GM20000 (cell line): ENCODE results near the gene UGT2B7.

Experiments
- DNase-seq: peaks from one replicate; pipeline ENCODE4 v3.0.0; 2012; ENCODE audit warnings: low spot score
- TF ChIP-seq, protein P1 (sequence below): IDR thresholded peaks from 2 replicates; pipeline ENCODE4 v1.5.1; 2012; ENCODE audit warnings: mild to moderate bottlenecking, control low read depth; ENCODE audit errors: extremely low read depth, missing control alignments

The UGT2B7 gene

GRCh38 chr4:69134471-69134870 lies 38.2 kb downstream of the UGT2B7 start:
- TF ChIP-seq, protein P1, sequence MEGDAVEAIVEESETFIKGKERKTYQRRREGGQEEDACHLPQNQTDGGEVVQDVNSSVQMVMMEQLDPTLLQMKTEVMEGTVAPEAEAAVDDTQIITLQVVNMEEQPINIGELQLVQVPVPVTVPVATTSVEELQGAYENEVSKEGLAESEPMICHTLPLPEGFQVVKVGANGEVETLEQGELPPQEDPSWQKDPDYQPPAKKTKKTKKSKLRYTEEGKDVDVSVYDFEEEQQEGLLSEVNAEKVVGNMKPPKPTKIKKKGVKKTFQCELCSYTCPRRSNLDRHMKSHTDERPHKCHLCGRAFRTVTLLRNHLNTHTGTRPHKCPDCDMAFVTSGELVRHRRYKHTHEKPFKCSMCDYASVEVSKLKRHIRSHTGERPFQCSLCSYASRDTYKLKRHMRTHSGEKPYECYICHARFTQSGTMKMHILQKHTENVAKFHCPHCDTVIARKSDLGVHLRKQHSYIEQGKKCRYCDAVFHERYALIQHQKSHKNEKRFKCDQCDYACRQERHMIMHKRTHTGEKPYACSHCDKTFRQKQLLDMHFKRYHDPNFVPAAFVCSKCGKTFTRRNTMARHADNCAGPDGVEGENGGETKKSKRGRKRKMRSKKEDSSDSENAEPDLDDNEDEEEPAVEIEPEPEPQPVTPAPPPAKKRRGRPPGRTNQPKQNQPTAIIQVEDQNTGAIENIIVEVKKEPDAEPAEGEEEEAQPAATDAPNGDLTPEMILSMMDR, result no peak
- DNase-seq, result no peak

- TF ChIP-seq, protein P1, result no peak
- DNase-seq, result no peak
Measured at GRCh38 chr4:69141320-69141719, 45.0 kb downstream of the UGT2B7 start.

GRCh38 chr4:69147334-69147733 lies 51.1 kb downstream of the UGT2B7 start:
- no peak for DNase-seq
- TF ChIP-seq, protein P1, result no peak

DNA sequence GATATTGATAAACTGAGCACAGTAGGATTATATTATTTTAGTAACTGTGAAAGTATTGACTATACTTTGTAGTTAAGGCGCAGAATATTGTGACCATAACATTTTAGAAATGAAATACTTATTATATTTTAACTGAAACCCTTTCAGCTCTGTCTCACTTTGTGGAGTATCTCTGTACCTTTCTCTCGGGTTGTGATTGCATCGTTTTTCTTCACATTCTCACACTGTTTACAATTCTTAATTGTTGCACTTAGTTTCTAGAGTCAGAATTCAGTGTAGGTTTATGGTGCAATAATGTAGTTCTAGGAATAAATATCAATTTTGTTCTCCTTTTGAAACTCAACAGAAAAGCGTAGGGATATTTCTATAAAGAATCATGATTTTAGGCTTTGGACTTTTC lies 57.7 kb downstream of the UGT2B7 start:
- TF ChIP-seq, protein P1, result no peak
- no peak for DNase-seq

DNA sequence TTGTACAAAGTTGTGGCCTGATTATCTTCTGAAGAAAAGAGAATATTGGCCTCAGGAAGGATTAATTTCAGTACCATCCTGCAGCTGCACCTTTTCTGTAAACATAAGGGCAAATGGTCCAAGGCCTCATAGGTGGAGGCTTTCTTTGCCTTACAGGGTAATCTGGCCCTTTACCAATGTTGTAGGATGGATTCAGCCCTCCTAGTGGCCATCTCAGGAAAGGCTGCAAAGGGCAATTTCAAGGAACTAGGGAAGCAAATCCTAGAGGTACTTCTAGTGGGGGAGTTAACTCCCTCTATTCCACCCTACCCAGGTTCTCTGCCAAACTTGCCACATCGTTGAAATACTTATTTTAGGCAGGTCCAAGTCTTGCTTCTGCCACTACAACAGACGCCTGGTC lies 60.6 kb downstream of the UGT2B7 start:
- TF ChIP-seq, protein P1, result peak; percentile 18
- DNase-seq, result no peak
